SK-N-MC (cell line): ENCODE data around the gene CHEK2.
"Not testable (repeated sequence)": the region's sequence is repeated elsewhere in the genome, so short reads cannot be mapped to it uniquely, and the experiment has no call there.

Experiments
- DNase-seq: peaks from one replicate; pipeline ENCODE4 v3.0.0-alpha.2; 2011; ENCODE audit warnings: low read depth, low spot score
- H3K27ac ChIP-seq: fragments of 200-600 bp; sonication (generic); 2 replicates; pipeline ENCODE4 v1.5.1; 2016; ENCODE audit warnings: mixed run types
- H3K36me3 ChIP-seq: fragments of 200-600 bp; sonication (generic); 2 replicates; pipeline ENCODE4 v1.6.1; 2017; ENCODE audit warnings: antibody characterized with exemption, low read length, mixed read lengths; ENCODE audit not compliant: insufficient read depth
- H3K4me3 ChIP-seq: fragments of 200-600 bp; sonication (generic); 2 replicates; pipeline ENCODE4 v1.5.1; 2016
- H3K9ac ChIP-seq: fragments of 200-600 bp; sonication (generic); 2 replicates; pipeline ENCODE4 v1.8.0; 2017; ENCODE audit warnings: mixed run types, mixed read lengths; ENCODE audit not compliant: insufficient read length
- H3K9me3 ChIP-seq: fragments of 200-600 bp; sonication (generic); 2 replicates; pipeline ENCODE4 v1.6.1; 2017; ENCODE audit warnings: low read depth, mild to moderate bottlenecking, antibody characterized with exemption, low read length, moderate library complexity, mixed read lengths
- EZH2 ChIP-seq: fragments of 200-600 bp; sonication (generic); IDR thresholded peaks from one replicate; pipeline ENCODE4 v1.6.1; 2017; ENCODE audit warnings: antibody characterized with exemption
- FOXP2 ChIP-seq: optimal IDR thresholded peaks from 2 replicates; pipeline ENCODE3; 2011; ENCODE audit warnings: mild to moderate bottlenecking, moderate library complexity; ENCODE audit not compliant: insufficient read depth; ENCODE audit errors: extremely low read length, control extremely low read depth
- POLR2AphosphoS5 ChIP-seq: IDR thresholded peaks from 2 replicates; pipeline ENCODE4 v1.6.1; 2012; ENCODE audit warnings: mild to moderate bottlenecking, low read depth, low read length, borderline replicate concordance

The CHEK2 gene

GRCh38 chr22:28750471-28750881, 8.9 kb upstream of the CHEK2 start:
- no peak overlapping the region for H3K4me3 ChIP-seq
- no peaks in the 10 kb centered on the region for H3K9me3 ChIP-seq
- TF ChIP-seq FOXP2: no peak
- no peak for TF ChIP-seq POLR2AphosphoS5
- TF ChIP-seq EZH2: no peak
- DNase-seq: no peak
- no peak overlapping the region for H3K27ac ChIP-seq
- H3K9ac ChIP-seq: no peak overlapping the region
- peaks cover 18% of the 10 kb centered on the region; the same call in 1 of the 2 replicates for H3K36me3 ChIP-seq

GRCh38 chr22:28743852-28744251, 2.2 kb upstream of the CHEK2 start:
- H3K9ac ChIP-seq: no peak overlapping the region
- DNase-seq: no peak
- no peak overlapping the region for H3K27ac ChIP-seq
- no peaks in the 10 kb centered on the region for H3K9me3 ChIP-seq
- peaks cover 30% of the 10 kb centered on the region; the same call in 1 of the 2 replicates for H3K36me3 ChIP-seq
- TF ChIP-seq FOXP2: no peak
- TF ChIP-seq EZH2: no peak
- TF ChIP-seq POLR2AphosphoS5: no peak
- no peak overlapping the region for H3K4me3 ChIP-seq

GRCh38 chr22:28742562-28742962, 942 bp upstream of the CHEK2 start:
- H3K4me3 ChIP-seq: peak overlapping the region; percentile 92
- TF ChIP-seq POLR2AphosphoS5 (no peak), FOXP2 (no peak), EZH2 (no peak)
- no peaks in the 10 kb centered on the region for H3K9me3 ChIP-seq
- no peak for DNase-seq
- H3K36me3 ChIP-seq: peaks cover 27% of the 10 kb centered on the region; the same call in 1 of the 2 replicates
- peak overlapping the region; percentile 42; the same call in 1 of the 2 replicates for H3K27ac ChIP-seq
- peak overlapping the region; percentile 68 for H3K9ac ChIP-seq

- peaks cover 19% of the 10 kb centered on the region; the same call in 1 of the 2 replicates for H3K36me3 ChIP-seq
- H3K9me3 ChIP-seq: no peaks in the 10 kb centered on the region
- DNase-seq: no peak
- H3K4me3 ChIP-seq: peak overlapping the region; percentile 92
- peak overlapping the region; percentile 60; the same call in 1 of the 2 replicates for H3K27ac ChIP-seq
- TF ChIP-seq FOXP2: no peak
- TF ChIP-seq EZH2: no peak
- TF ChIP-seq POLR2AphosphoS5: peak; percentile 81; the same call in 1 of the 2 replicates
- H3K9ac ChIP-seq: peak overlapping the region; percentile 90
Observed at GRCh38 chr22:28741200-28741784, 328 bp downstream of the CHEK2 start.

GRCh38 chr22:28738876-28739275, 2.7 kb downstream of the CHEK2 start:
- not testable (repeated sequence) for H3K27ac ChIP-seq, H3K36me3 ChIP-seq

GRCh38 chr22:28737701-28738100, 3.9 kb downstream of the CHEK2 start:
- Histone ChIP-seq H3K4me3 (no peak overlapping the region), H3K27ac (no peak overlapping the region), H3K9me3 (no peaks in the 10 kb centered on the region), H3K9ac (no peak overlapping the region), H3K36me3 (peaks cover 16% of the 10 kb centered on the region)
- DNase-seq: no peak
- TF ChIP-seq POLR2AphosphoS5: no peak
- no peak for TF ChIP-seq EZH2
- no peak for TF ChIP-seq FOXP2

More at GRCh38 chr22:28738876-28739275, 2.7 kb downstream of the CHEK2 start:
- H3K9ac ChIP-seq, DNase-seq, H3K9me3 ChIP-seq, H3K4me3 ChIP-seq: not testable (repeated sequence)

- TF ChIP-seq EZH2: no peak
- no peak for TF ChIP-seq POLR2AphosphoS5
- no peak for TF ChIP-seq FOXP2
- no peak for DNase-seq
Observed at GRCh38 chr22:28736301-28737155, 5.1 kb downstream of the CHEK2 start.

GRCh38 chr22:28734393-28734792, 7.2 kb downstream of the CHEK2 start:
- TF ChIP-seq EZH2: no peak
- no peak for DNase-seq
- Histone ChIP-seq H3K9ac (no peak overlapping the region), H3K9me3 (no peaks in the 10 kb centered on the region), H3K27ac (no peak overlapping the region), H3K36me3 (peaks cover 16% of the 10 kb centered on the region), H3K4me3 (no peak overlapping the region)

More at GRCh38 chr22:28736301-28737155, 5.1 kb downstream of the CHEK2 start:
- no peak overlapping the region for H3K27ac ChIP-seq
- no peaks in the 10 kb centered on the region for H3K9me3 ChIP-seq
- no peak overlapping the region for H3K4me3 ChIP-seq
- no peak overlapping the region for H3K9ac ChIP-seq
- H3K36me3 ChIP-seq: peaks cover 16% of the 10 kb centered on the region
